RPMI7951 (cell line): ENCODE measurements around the gene NKD2. TPM values are rescaled to one million over a fixed set of nuclear protein-coding genes. Genes with fewer than 3 reads are reported as not detected.

ENCODE experiments used
- DNase-seq: peaks from one replicate; pipeline ENCODE4 v3.0.0-alpha.2; 2012; ENCODE audit warnings: low read depth
- total RNA-seq: library from RNA; depleted of rRNA; stranded (reverse); fragments of >200 nt; shearing (Covaris generic); gene quantifications from 2 replicates; pipeline ENCODE4 v1.2.3, GENCODE V29; 2014

The NKD2 gene
- total RNA-seq, 1 experiment from 2014 or later, result 24.6 TPM

GRCh38 chr5:1029945-1030625 is 21.5 kb downstream of the NKD2 start:
- no peak for DNase-seq

GRCh38 chr5:1030801-1031271 is 22.2 kb downstream of the NKD2 start:
- DNase-seq, result no peak

GRCh38 chr5:1031306-1031959 is 22.8 kb downstream of the NKD2 start:
- DNase-seq, result no peak

GRCh38 chr5:1032011-1032410 is 23.4 kb downstream of the NKD2 start:
- DNase-seq, result no peak

GRCh38 chr5:1032551-1033027 is 24.0 kb downstream of the NKD2 start:
- DNase-seq, result no peak

- DNase-seq, result no peak
Measured at GRCh38 chr5:1033178-1033577, 24.6 kb downstream of the NKD2 start.

- no peak for DNase-seq
Measured at GRCh38 chr5:1033606-1034420, 25.2 kb downstream of the NKD2 start.

GRCh38 chr5:1034421-1034905 is 25.9 kb downstream of the NKD2 start:
- no peak for DNase-seq

GRCh38 chr5:1034986-1035385 is 26.4 kb downstream of the NKD2 start:
- no peak for DNase-seq

- no peak for DNase-seq
Measured at GRCh38 chr5:1035421-1036405, 27.1 kb downstream of the NKD2 start.

- DNase-seq, result no peak
Measured at GRCh38 chr5:1036504-1037122, 28.0 kb downstream of the NKD2 start.

GRCh38 chr5:1037123-1037670 is 28.6 kb downstream of the NKD2 start:
- no peak for DNase-seq

- no peak for DNase-seq
Measured at GRCh38 chr5:1037671-1038416, 29.2 kb downstream of the NKD2 start.

GRCh38 chr5:1038417-1039209 is 30.0 kb downstream of the NKD2 start:
- DNase-seq, result no peak

GRCh38 chr5:1039210-1039548 is 30.6 kb downstream of the NKD2 start:
- DNase-seq, result no peak

- no peak for DNase-seq
Measured at GRCh38 chr5:1039706-1040260, 31.2 kb downstream of the NKD2 start.

GRCh38 chr5:1040571-1040970 is 32.0 kb downstream of the NKD2 start:
- no peak for DNase-seq
